ENCODE measurements around the gene TAF6. TPM values are rescaled to one million over a fixed set of nuclear protein-coding genes. Genes with fewer than 3 reads are reported as not detected.

The TAF6 gene
- polyA plus RNA-seq, 2 of the 4 experiments (the other 2 are of a cell fraction): 36.2 to 57.0 TPM

GRCh38 chr7:100085515-100085914, 33.6 kb downstream of the TAF6 start (continued):
- TF ChIP-seq E2F6 (IDR thresholded peaks at IDR 0.05; ENCODE audit: borderline replicate concordance, low read depth): no peak
- TF ChIP-seq HDAC2 (IDR thresholded peaks at IDR 0.05): no peak

GRCh38 chr7:100082978-100083377, 36.2 kb downstream of the TAF6 start:
- WGBS (ENCODE audit: missing lambda C conversion rate): 64% methylated on average over 4 of the region's 4 CpGs
- ChIA-PET POLR2A (no interaction called here), CTCF (interaction anchor here (0.7 to 2.3 kb wide), 11 partner anchors 9 to 325 kb away, joined by 3 to 14 read pairs (median 4); no protein-coding TSS in a partner anchor)
- no peak overlapping the region for H3K27ac ChIP-seq
- no peak for ATAC-seq
- H3K4me3 ChIP-seq: no peak overlapping the region
- H3K9me3 ChIP-seq: peaks cover 8% of the 10 kb centered on the region; the same call in 2 of the 3 replicates
- H3K4me2 ChIP-seq: no peak overlapping the region
- no peak for FAIRE-seq
- H3K4me1 ChIP-seq: peaks cover 7% of the 10 kb centered on the region; the same call in 2 of the 3 replicates
- TF ChIP-seq RCOR1 (IDR thresholded peaks at IDR 0.05; ENCODE audit: low read depth, low read length) (no peak), PBX3 (IDR thresholded peaks at IDR 0.05) (no peak), E2F6 (IDR thresholded peaks at IDR 0.05; ENCODE audit: borderline replicate concordance, low read depth) (no peak), ZNF302 (CRISPR knock-in tag; IDR thresholded peaks at IDR 0.05) (no peak), HOXA7 (CRISPR knock-in tag; IDR thresholded peaks at IDR 0.05) (no peak), CBX8 (IDR thresholded peaks at IDR 0.05) (no peak), CBX2 (IDR thresholded peaks at IDR 0.05; ENCODE audit: borderline replicate concordance, low read depth) (no peak), JUNB (IDR thresholded peaks at IDR 0.05) (no peak), MAZ (IDR thresholded peaks at IDR 0.05; ENCODE audit: borderline replicate concordance, low read depth, low read length) (no peak), ATOH8 (CRISPR knock-in tag; IDR thresholded peaks at IDR 0.05; ENCODE audit: low read depth) (no peak), KDM1A (IDR thresholded peaks at IDR 0.05; ENCODE audit: low read depth) (no peak), CHD2 (IDR thresholded peaks at IDR 0.05; ENCODE audit: low read length, partially characterized antibody) (no peak), BHLHE40 (IDR thresholded peaks at IDR 0.05; ENCODE audit: low read depth, low read length) (no peak), HES2 (IDR thresholded peaks at IDR 0.05) (no peak)
- DNase-seq (ENCODE audit: low read depth in 1 of 2, low spot score in 1 of 2): no peak

GRCh38 chr7:100081535-100082102, 37.5 kb downstream of the TAF6 start, which contains the start of gene ZNF3:
ZNF3 (minus strand) TSS chr7:100081723; CDS start chr7:100077357, 4,366 bp downstream.
- H3K9me3 ChIP-seq: peaks cover 21% of the 10 kb centered on the region
- WGBS (ENCODE audit: missing lambda C conversion rate): 2% methylated on average over 32 of the region's 55 CpGs
- ChIA-PET CTCF (interaction anchor here (0.7 to 2.3 kb wide), 12 partner anchors 8 to 450 kb away, joined by 3 to 14 read pairs (median 4); no protein-coding TSS in a partner anchor), POLR2A (no interaction called here)
- H3K4me1 ChIP-seq: peaks cover 7% of the 10 kb centered on the region; the same call in 1 of the 3 replicates
- peak within 1 kb of the TSS; percentile 81 for H3K4me2 ChIP-seq
- ATAC-seq (peak; percentile 94 to 96), DNase-seq (ENCODE audit: low read depth in 1 of 2, low spot score in 1 of 2) (peak; percentile 91 to 99), FAIRE-seq (no peak)
- peak within 1 kb of the TSS; percentile 98 for H3K4me3 ChIP-seq
- peak within 1 kb of the TSS; percentile 88 to 90 for H3K27ac ChIP-seq
- peak; percentile 73; the same call in 1 of the 2 replicates for TF ChIP-seq KDM5A (IDR thresholded peaks at IDR 0.05)
- TF ChIP-seq USF2 (IDR thresholded peaks at IDR 0.05): peak; percentile 23; the same call in 1 of the 2 replicates
- peak; percentile 24; the same call in 1 of the 2 replicates for TF ChIP-seq GATA3 (IDR thresholded peaks at IDR 0.05; ENCODE audit: borderline replicate concordance)
- peak; percentile 89 for TF ChIP-seq SMC3 (IDR thresholded peaks at IDR 0.05)
- peak; percentile 95 for TF ChIP-seq E2F6 (IDR thresholded peaks at IDR 0.05; ENCODE audit: borderline replicate concordance, low read depth)
- no peak for TF ChIP-seq RARB (CRISPR knock-in tag; IDR thresholded peaks at IDR 0.05)
- 0 out of 2 replicates have a peak, but pooled peaks have one; percentile 49 for TF ChIP-seq HOXB13 (CRISPR knock-in tag; IDR thresholded peaks at IDR 0.05; ENCODE audit: low read depth)
- TF ChIP-seq TFCP2L1 (CRISPR knock-in tag; IDR thresholded peaks at IDR 0.05): 0 out of 2 replicates have a peak, but pooled peaks have one; percentile 73
- peak; percentile 95 for TF ChIP-seq MYC (IDR thresholded peaks at IDR 0.05; ENCODE audit: borderline replicate concordance, low read length)
- TF ChIP-seq HOXA7 (CRISPR knock-in tag; IDR thresholded peaks at IDR 0.05): no peak
- peak; percentile 95 for TF ChIP-seq CTCF (IDR thresholded peaks at IDR 0.05)
- no peak for TF ChIP-seq CHD4 (IDR thresholded peaks at IDR 0.05; ENCODE audit: borderline replicate concordance)
- TF ChIP-seq MAZ (IDR thresholded peaks at IDR 0.05; ENCODE audit: borderline replicate concordance, low read depth, low read length): peak; percentile 69
- peak; percentile 63 to 93; a peak in 3 of 5 replicates for TF ChIP-seq JUN (IDR thresholded peaks at IDR 0.05)
- TF ChIP-seq ZFP36 (IDR thresholded peaks at IDR 0.05; ENCODE audit: borderline replicate concordance, partially characterized antibody): no peak
- TF ChIP-seq RFX5 (IDR thresholded peaks at IDR 0.05): no peak
